SU-DHL-6 (cell line): Measurements from ENCODE around the gene HAPLN1.

Source experiments
- EZH2phosphoT487 ChIP-seq: fragments of 200-600 bp; sonication (generic), shearing (Covaris generic); conservative IDR thresholded peaks from 2 replicates; pipeline ENCODE4 v1.6.1; 2018; ENCODE audit warnings: mild to moderate bottlenecking, antibody characterized with exemption, low read length, moderate library complexity, mixed read lengths
- TF ChIP-seq, protein P1 (sequence below): fragments of 200-600 bp; sonication (generic); IDR thresholded peaks from one replicate; pipeline ENCODE4 v1.5.1; 2017; ENCODE audit warnings: antibody characterized with exemption, mild to moderate bottlenecking, low read length, moderate library complexity; ENCODE audit not compliant: insufficient read depth, poor library complexity, severe bottlenecking

DNA sequence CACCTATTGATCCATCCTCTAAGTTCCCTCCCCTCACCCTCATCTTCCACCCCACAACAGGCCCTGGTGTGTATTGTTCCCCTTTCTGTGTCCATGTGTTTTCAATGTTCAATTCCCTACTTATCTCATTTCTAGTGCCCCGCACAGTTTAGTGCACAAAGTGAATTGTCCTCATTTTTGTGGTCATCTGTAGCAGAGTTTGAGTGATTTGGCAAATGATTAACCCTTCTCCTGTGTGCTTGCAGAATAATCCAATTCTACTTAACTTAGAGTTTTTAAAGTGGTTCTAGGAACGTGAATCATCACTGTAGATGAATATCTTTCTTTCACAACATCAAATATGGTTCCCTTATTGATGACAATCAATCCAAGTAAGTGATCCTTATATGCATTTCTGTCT is 6.3 kb upstream of the HAPLN1 start:
- TF ChIP-seq, protein P1, sequence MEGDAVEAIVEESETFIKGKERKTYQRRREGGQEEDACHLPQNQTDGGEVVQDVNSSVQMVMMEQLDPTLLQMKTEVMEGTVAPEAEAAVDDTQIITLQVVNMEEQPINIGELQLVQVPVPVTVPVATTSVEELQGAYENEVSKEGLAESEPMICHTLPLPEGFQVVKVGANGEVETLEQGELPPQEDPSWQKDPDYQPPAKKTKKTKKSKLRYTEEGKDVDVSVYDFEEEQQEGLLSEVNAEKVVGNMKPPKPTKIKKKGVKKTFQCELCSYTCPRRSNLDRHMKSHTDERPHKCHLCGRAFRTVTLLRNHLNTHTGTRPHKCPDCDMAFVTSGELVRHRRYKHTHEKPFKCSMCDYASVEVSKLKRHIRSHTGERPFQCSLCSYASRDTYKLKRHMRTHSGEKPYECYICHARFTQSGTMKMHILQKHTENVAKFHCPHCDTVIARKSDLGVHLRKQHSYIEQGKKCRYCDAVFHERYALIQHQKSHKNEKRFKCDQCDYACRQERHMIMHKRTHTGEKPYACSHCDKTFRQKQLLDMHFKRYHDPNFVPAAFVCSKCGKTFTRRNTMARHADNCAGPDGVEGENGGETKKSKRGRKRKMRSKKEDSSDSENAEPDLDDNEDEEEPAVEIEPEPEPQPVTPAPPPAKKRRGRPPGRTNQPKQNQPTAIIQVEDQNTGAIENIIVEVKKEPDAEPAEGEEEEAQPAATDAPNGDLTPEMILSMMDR, result no peak
- TF ChIP-seq EZH2phosphoT487, result no peak
